Psoas muscle (tissue), 8 donors: Measurements from ENCODE around the gene PCDH18. TPM values are rescaled to one million over a fixed set of nuclear protein-coding genes. Genes with fewer than 3 reads are reported as not detected.

Experiments used
- ATAC-seq, 4 donors: fragments of 200-7000 bp; cut with Tn5 transposase; one replicate each; pipeline ENCODE4 v1.9.1; 2020; ENCODE audit warnings: moderate library complexity in 3 of 4, mild to moderate bottlenecking in 2 of 4
- DNase-seq, 2 donors: peaks; one replicate each; pipeline ENCODE4 v3.0.0-alpha.2; 2020
- H3K27ac ChIP-seq: fragments of 200-600 bp; one replicate; pipeline ENCODE4 v1.8.0; 2022
- H3K27me3 ChIP-seq, 3 donors: fragments of 200-600 bp in 1 of 3; one replicate each; pipeline versions ENCODE4 v1.6.1 to v1.8.0; 2013 to 2022; ENCODE audit warnings: low read length in 2 of 3, mild to moderate bottlenecking in 2 of 3, moderate library complexity in 1 of 3; ENCODE audit not compliant: insufficient read depth in 3 of 3
- H3K36me3 ChIP-seq, 2 donors: fragments of 200-600 bp in 1 of 2; one replicate each; pipeline versions ENCODE4 v1.6.1 to v1.8.0; 2013 to 2022; ENCODE audit warnings: low read depth in 1 of 2, mild to moderate bottlenecking in 1 of 2, moderate library complexity in 1 of 2; ENCODE audit not compliant: insufficient read depth in 1 of 2
- H3K4me1 ChIP-seq: fragments of 200-600 bp; one replicate; pipeline ENCODE4 v1.8.0; 2022
- H3K4me3 ChIP-seq: fragments of 200-600 bp; one replicate; pipeline ENCODE4 v1.8.0; 2022; ENCODE audit warnings: mild to moderate bottlenecking
- H3K9me3 ChIP-seq: fragments of 200-600 bp; one replicate; pipeline ENCODE4 v1.8.0; 2022
- CTCF ChIP-seq: fragments of 200-600 bp; IDR thresholded peaks from one replicate; pipeline ENCODE4 v1.8.0; 2022; ENCODE audit warnings: antibody characterized with exemption
- WGBS, 3 donors: extraction: QIAGEN DNeasy Blood & Tissue Kit; methylation state at CpG; one replicate each; pipeline versions ENCODE4 v1.1.6 to v1.1.7; 2013; 5-methylcytosine and 5-hydroxymethylcytosine counted together
- intact Hi-C, 2 donors: fragments of 100-400 bp; cut with DNase I; formaldehyde crosslinking; loops; one replicate each; pipeline versions ENCODE4 v1.11.0 to v1.14.2; 2022
- polyA plus RNA-seq, 3 donors: library from polyadenylated mRNA; stranded (reverse); fragments of 200-250 nt; gene quantifications; one replicate each; pipeline ENCODE4 v1.2.3, GENCODE V29; 2013
- total RNA-seq, 4 donors: library from RNA; stranded (reverse); fragmentation: NEBNext Ultra II Directional in 2 of 4; extraction: Animal tissue kit (Norgen Biotek cat#: 25700) in 2 of 4; gene quantifications; one replicate each; pipeline versions ENCODE4 v1.2.1 to v1.2.4, GENCODE V29; 2021 to 2023
- donor health status: healthy with polysubstance abuse.
- donor health status: DM: no; HTN: no; CAD: no; lungs with moderate emphysema.
- donor health status: Bipolar disorder and iron deficiency.
- donor health status: healthy.
- donor health status: DM: yes; HTN: yes; CAD: no.
- donor health status: DM: no; HTN: no; CAD: no.
- donor health status: DM: no; HTN: no; CAD: no.
- donor health status: DM: yes; HTN: yes; CAD: no.

PCDH18 gene
- total and polyA plus RNA-seq, 7 donors: 0.92 to 8.8 (median 2.8) TPM

GRCh38 chr4:137536789-137537561 lies 4.7 kb upstream of the PCDH18 start:
- 59 to 65% (median 63%) methylated on average over 5 of the region's 5 CpGs for WGBS, 3 donors
- ATAC-seq: no peak
- Histone ChIP-seq H3K4me3 (no peak overlapping the region), H3K9me3 (no peaks in the 10 kb centered on the region), H3K4me1 (peaks cover 4% of the 10 kb centered on the region), H3K27me3 (peaks cover 0 to 14% (median 0%) of the 10 kb centered on the region in 3 donors), H3K36me3 (no peaks in the 10 kb centered on the region), H3K27ac (no peak overlapping the region)
- no peak for TF ChIP-seq CTCF
- DNase-seq: no peak
- intact Hi-C loops: no loop called here

GRCh38 chr4:137535718-137536117 lies 3.4 kb upstream of the PCDH18 start:
- H3K4me3 ChIP-seq: no peak overlapping the region
- ATAC-seq (no peak), DNase-seq (no peak)
- TF ChIP-seq CTCF: no peak
- intact Hi-C loops: no loop called here
- H3K27ac ChIP-seq: no peak overlapping the region
- WGBS, 3 donors: 94 to 100% (median 100%) methylated on average over 1 of the region's 1 CpG
- H3K4me1 ChIP-seq: peaks cover 4% of the 10 kb centered on the region
- H3K36me3 ChIP-seq: no peaks in the 10 kb centered on the region
- H3K27me3 ChIP-seq: peaks cover 0 to 15% (median 3%) of the 10 kb centered on the region in 3 donors
- H3K9me3 ChIP-seq: no peaks in the 10 kb centered on the region

- WGBS, 3 donors: 73 to 76% (median 74%) methylated on average over 1 of the region's 1 CpG
- ATAC-seq (no peak), DNase-seq (no peak)
- peaks cover 4% of the 10 kb centered on the region for H3K4me1 ChIP-seq
- no peaks in the 10 kb centered on the region for H3K36me3 ChIP-seq
- peaks cover 0 to 19% (median 4%) of the 10 kb centered on the region in 3 donors for H3K27me3 ChIP-seq
- no peak for TF ChIP-seq CTCF
- H3K27ac ChIP-seq: no peak overlapping the region
- H3K9me3 ChIP-seq: no peaks in the 10 kb centered on the region
- intact Hi-C loops: no loop called here
- peak overlapping the region; percentile 65 for H3K4me3 ChIP-seq
Measured at GRCh38 chr4:137534516-137534915, 2.2 kb upstream of the PCDH18 start.

GRCh38 chr4:137533855-137534254 lies 1.6 kb upstream of the PCDH18 start:
- Histone ChIP-seq H3K4me1 (peaks cover 4% of the 10 kb centered on the region), H3K27me3 (peaks cover 0 to 19% (median 4%) of the 10 kb centered on the region in 3 donors), H3K27ac (peak overlapping the region; percentile 57), H3K9me3 (no peaks in the 10 kb centered on the region), H3K36me3 (no peaks in the 10 kb centered on the region), H3K4me3 (peak overlapping the region; percentile 65)
- WGBS, 3 donors: 57 to 78% (median 61%) methylated on average over 2 of the region's 2 CpGs
- ATAC-seq (no peak), DNase-seq (no peak)
- no peak for TF ChIP-seq CTCF
- intact Hi-C loops: no loop called here
